Measurements from ENCODE around the gene PCDH15. TPM values are rescaled to one million over a fixed set of nuclear protein-coding genes. Genes with fewer than 3 reads are reported as not detected.
"Not testable (repeated sequence)": the region's sequence is repeated elsewhere in the genome, so short reads cannot be mapped to it uniquely, and the experiment has no call there.

The PCDH15 gene
- total RNA-seq, 1 donor from 2014 or later, result not detected

- FAIRE-seq, result no peak
Observed at GRCh38 chr10:53955091-53955490, 845.9 kb downstream of the PCDH15 start.

GRCh38 chr10:53952698-53953630 lies 848.1 kb downstream of the PCDH15 start:
- Histone ChIP-seq H3K4me3 (ENCODE audit: low read depth, low read length) (no peak overlapping the region), H3K27me3 (ENCODE audit: control insufficient read depth, insufficient read depth, low read length) (no peaks in the 10 kb centered on the region), H3K36me3 (ENCODE audit: control insufficient read depth, insufficient read depth, low read length) (no peaks in the 10 kb centered on the region)
- FAIRE-seq (no peak), DNase-seq (ENCODE audit: low read depth) (no peak)
- no peak for TF ChIP-seq CTCF (IDR thresholded peaks at IDR 0.05; ENCODE audit: insufficient read depth, low read length, severe bottlenecking)

More at GRCh38 chr10:53955091-53955490, 845.9 kb downstream of the PCDH15 start:
- no peaks in the 10 kb centered on the region for H3K36me3 ChIP-seq (ENCODE audit: control insufficient read depth, insufficient read depth, low read length)
- no peak overlapping the region for H3K4me3 ChIP-seq (ENCODE audit: low read depth, low read length)
- H3K27me3 ChIP-seq (ENCODE audit: control insufficient read depth, insufficient read depth, low read length), result no peaks in the 10 kb centered on the region
- no peak for TF ChIP-seq CTCF (IDR thresholded peaks at IDR 0.05; ENCODE audit: insufficient read depth, low read length, severe bottlenecking)
- no peak for DNase-seq (ENCODE audit: low read depth)

- no peak for TF ChIP-seq CTCF (IDR thresholded peaks at IDR 0.05; ENCODE audit: insufficient read depth, low read length, severe bottlenecking)
- H3K27me3 ChIP-seq (ENCODE audit: control insufficient read depth, insufficient read depth, low read length), result no peaks in the 10 kb centered on the region
- DNase-seq (ENCODE audit: low read depth), result no peak
- H3K36me3 ChIP-seq (ENCODE audit: control insufficient read depth, insufficient read depth, low read length), result no peaks in the 10 kb centered on the region
- H3K4me3 ChIP-seq (ENCODE audit: low read depth, low read length), result no peak overlapping the region
- no peak for FAIRE-seq
Observed at GRCh38 chr10:53939654-53940053, 861.4 kb downstream of the PCDH15 start.

GRCh38 chr10:53930648-53931047 lies 870.4 kb downstream of the PCDH15 start:
- Histone ChIP-seq H3K4me3 (ENCODE audit: low read depth, low read length) (no peak overlapping the region), H3K36me3 (ENCODE audit: control insufficient read depth, insufficient read depth, low read length) (no peaks in the 10 kb centered on the region), H3K27me3 (ENCODE audit: control insufficient read depth, insufficient read depth, low read length) (no peaks in the 10 kb centered on the region)
- DNase-seq (ENCODE audit: low read depth) (no peak), FAIRE-seq (no peak)
- TF ChIP-seq CTCF (IDR thresholded peaks at IDR 0.05; ENCODE audit: insufficient read depth, low read length, severe bottlenecking), result no peak

GRCh38 chr10:53924051-53924700 lies 876.9 kb downstream of the PCDH15 start:
- H3K36me3 ChIP-seq (ENCODE audit: control insufficient read depth, insufficient read depth, low read length); FAIRE-seq; DNase-seq (ENCODE audit: low read depth); H3K27me3 ChIP-seq (ENCODE audit: control insufficient read depth, insufficient read depth, low read length); H3K4me3 ChIP-seq (ENCODE audit: low read depth, low read length): not testable (repeated sequence)

- DNase-seq (ENCODE audit: low read depth) (no peak), FAIRE-seq (no peak)
- H3K36me3 ChIP-seq (ENCODE audit: control insufficient read depth, insufficient read depth, low read length), result no peaks in the 10 kb centered on the region
- no peaks in the 10 kb centered on the region for H3K27me3 ChIP-seq (ENCODE audit: control insufficient read depth, insufficient read depth, low read length)
- TF ChIP-seq CTCF (IDR thresholded peaks at IDR 0.05; ENCODE audit: insufficient read depth, low read length, severe bottlenecking), result no peak
- H3K4me3 ChIP-seq (ENCODE audit: low read depth, low read length), result no peak overlapping the region
Observed at GRCh38 chr10:53918755-53919154, 882.3 kb downstream of the PCDH15 start.
